ENCODE data around the gene USB1.

USB1 gene

GRCh38 chr16:58037365-58038057, 36.3 kb downstream of the USB1 start:
- no peak for DNase-seq

- DNase-seq = no peak
Measured at GRCh38 chr16:58038219-58038641, 37.0 kb downstream of the USB1 start.

- no peak for DNase-seq
Measured at GRCh38 chr16:58039829-58040495, 38.8 kb downstream of the USB1 start.

GRCh38 chr16:58040496-58040846, 39.3 kb downstream of the USB1 start:
- no peak for DNase-seq

GRCh38 chr16:58040945-58041627, 39.9 kb downstream of the USB1 start:
- DNase-seq = no peak

GRCh38 chr16:58041628-58041955, 40.4 kb downstream of the USB1 start:
- no peak for DNase-seq

GRCh38 chr16:58042001-58042885, 41.0 kb downstream of the USB1 start:
- no peak for DNase-seq

GRCh38 chr16:58042886-58043515, 41.8 kb downstream of the USB1 start:
- DNase-seq = no peak

- DNase-seq = no peak
Measured at GRCh38 chr16:58043571-58044155, 42.5 kb downstream of the USB1 start.

- DNase-seq = no peak
Measured at GRCh38 chr16:58044266-58045019, 43.2 kb downstream of the USB1 start.

GRCh38 chr16:58045096-58045495, 43.9 kb downstream of the USB1 start:
- no peak for DNase-seq

GRCh38 chr16:58046054-58046881, 45.1 kb downstream of the USB1 start:
- no peak for DNase-seq

GRCh38 chr16:58046936-58047335, 45.7 kb downstream of the USB1 start:
- no peak for DNase-seq

- DNase-seq = no peak
Measured at GRCh38 chr16:58047557-58048348, 46.5 kb downstream of the USB1 start.

GRCh38 chr16:58048494-58049231, 47.5 kb downstream of the USB1 start:
- no peak for DNase-seq

- no peak for DNase-seq
Measured at GRCh38 chr16:58049232-58050185, 48.3 kb downstream of the USB1 start.

GRCh38 chr16:58051296-58051695, 50.1 kb downstream of the USB1 start:
- no peak for DNase-seq

Data from kidney glomerular epithelial cell (primary cell).